GM19238 (cell line): ENCODE results near the gene PRRT1B.

Experiments
- DNase-seq: peaks from one replicate; pipeline ENCODE4 v3.0.0; 2011; ENCODE audit warnings: low spot score; ENCODE audit not compliant: insufficient read length

The PRRT1B gene

DNA sequence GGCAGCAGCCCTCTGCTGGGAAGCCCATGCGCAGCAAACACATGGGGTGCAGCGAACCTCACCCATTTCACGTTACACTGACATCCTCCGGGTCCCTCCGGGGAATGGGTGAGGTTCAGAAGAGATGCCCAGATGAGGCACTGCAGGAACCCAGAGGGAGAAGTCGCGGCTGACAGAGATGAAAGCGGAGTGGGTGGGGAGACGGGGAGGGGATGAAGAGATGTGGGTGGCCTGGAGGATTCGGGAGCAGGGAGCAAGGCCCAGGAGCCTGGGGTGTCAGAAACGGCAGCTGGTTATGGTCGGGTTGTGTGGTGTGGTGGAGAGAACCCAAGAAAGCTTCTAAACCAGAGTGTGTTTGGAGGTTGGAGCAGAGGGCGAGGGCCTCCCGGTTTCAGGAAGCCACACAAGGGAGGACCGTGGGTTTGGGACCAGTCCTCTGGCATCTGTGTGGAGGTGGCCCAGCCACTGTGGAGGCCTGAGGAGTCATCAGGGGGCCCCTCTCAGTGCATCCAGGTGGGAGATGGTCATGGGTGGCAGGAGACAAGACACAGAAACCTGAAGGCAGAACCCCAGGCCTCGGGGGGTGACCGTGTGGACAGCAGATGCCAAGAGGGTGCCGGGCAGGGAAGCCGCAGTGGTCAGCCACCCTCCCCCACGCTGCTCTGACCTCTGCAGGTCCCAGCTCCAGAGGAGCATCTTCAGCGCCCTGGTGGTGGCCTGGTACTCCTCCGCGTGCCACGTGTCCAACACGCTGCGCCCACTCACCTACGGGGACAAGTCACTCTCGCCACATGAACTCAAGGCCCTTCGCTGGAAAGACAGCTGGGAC lies 22.9 kb upstream of the PRRT1B start:
- DNase-seq: no peak

DNA sequence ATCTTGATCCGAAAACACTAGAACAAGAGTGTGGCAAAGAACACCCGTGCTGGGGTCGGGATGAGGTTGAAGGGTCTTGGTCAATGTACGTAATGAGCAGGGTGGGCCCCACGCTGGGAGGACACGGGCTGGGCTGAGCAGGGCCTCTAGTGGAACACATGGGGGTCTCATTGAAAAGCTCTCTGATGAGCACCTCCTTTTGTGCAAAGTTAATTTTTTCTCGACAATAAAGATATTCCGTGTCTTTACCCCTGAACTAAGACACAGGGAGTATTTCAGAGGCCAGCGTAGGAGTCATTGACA lies 22.3 kb upstream of the PRRT1B start:
- no peak for DNase-seq

GRCh38 chr9:131523451-131524435 lies 21.6 kb upstream of the PRRT1B start:
- DNase-seq: no peak

DNA sequence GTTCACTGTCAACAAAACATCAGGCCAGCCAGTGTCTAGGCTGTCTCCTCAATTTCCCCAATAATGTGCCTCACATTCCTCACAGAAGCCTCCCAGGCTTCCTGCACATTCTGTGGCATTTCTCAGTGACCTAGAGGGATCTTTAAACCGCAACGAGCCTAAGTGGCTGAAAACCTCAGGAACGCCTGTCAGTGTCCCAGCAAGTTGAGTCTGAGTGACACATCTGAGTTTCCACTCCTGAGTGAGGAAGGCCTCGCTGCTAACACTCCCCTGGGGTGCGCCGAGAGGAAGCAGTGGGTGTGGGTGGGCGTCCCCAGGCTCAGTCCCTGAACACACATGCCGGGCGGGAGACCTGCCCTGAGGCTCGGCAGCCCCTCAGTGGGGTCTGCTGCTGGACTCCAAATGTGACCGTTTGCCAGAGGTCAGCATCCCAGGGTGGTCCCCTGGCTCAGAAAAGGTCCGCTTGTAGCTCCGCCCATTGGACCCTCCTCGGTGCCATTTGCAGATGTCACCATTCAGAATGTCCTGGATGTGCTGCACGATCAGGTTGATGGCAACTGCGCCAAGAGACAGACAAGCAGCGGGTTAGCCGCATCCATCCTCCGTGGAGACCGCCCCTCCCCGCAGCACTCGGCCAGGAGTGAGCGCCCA lies 20.5 kb upstream of the PRRT1B start:
- no peak for DNase-seq

GRCh38 chr9:131525643-131526565 lies 19.4 kb upstream of the PRRT1B start:
- no peak for DNase-seq

- DNase-seq: no peak
These were observed 17.1 kb upstream of the PRRT1B start for GRCh38 chr9:131528186-131528585.

DNA sequence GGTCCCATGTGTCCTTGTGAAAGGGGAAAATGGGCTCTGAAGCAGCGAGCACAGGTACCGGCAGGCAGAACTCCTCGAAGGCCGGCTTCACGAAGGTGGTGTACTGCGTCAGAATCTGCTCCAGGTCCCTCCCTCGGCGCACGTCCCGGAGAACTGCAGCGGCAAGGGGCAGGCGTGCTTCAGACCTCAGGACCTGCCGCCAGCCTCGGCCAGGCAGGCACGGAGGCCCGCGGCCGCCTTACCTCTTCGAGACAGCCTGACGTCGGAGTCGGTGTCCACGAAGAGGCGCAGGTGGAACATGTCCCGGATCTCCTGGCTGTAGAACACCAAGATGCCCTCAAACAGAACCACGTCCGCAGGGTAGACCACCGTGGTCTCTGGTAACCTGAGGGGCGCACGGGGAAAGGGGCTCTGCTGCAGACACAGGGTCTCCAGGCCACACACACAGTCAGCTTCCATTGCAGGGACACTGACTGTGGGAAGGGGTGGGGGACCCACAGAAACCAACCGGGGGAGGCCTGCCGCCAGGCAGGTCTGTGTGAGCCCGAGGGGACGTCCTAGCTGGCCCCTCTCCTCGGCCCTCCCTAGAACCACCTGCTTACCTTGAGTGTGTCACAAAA lies 16.3 kb upstream of the PRRT1B start:
- DNase-seq: no peak

- no peak for DNase-seq
These were observed 15.5 kb upstream of the PRRT1B start for GRCh38 chr9:131529597-131530545.

- DNase-seq: peak; percentile 58
These were observed 14.8 kb upstream of the PRRT1B start for GRCh38 chr9:131530546-131530919.

DNA sequence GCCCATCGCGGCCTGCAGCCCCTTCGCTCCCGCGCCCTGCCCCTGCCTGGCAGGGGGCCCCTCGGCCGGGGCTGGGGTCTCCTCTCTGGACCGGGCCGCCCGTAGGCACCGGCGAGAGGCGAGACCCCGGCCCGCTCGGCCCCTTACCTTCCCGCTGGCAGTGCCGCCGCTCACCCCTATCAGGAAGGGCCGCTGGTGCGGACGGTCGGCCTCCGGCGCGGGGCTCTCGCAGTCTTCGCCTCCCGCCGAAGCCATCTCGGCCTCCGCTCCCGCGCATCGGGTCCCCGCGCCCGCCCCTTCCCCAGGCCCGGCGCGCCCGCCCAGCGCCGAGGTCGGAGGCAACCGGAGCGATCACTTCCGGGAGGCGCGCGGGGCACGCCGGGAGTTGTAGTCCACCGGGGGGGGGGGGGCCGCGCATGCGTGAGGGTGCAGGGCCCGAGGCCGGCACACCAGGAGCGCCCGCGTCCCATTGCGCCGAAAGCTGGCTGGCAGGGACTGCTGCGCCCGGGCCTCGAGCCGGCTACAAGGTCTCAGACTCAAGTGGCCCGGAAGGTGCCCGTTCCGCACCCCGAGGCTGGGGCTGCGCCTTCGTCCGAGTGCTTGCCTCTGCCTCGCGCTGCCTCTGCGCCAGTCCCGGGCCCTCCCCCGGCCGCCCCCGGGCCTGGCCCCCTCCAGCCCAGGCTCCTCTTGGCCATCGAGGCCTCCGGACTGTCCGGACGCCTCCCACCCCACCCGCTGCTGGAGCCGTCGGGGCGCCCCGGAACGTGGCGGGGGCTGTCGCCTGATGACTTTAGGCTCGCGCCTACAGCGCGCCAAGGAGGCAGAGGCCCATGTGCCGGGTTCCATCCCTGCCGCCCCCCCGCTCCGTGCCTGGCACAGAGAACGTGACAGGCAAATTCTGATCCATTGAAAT lies 14.1 kb upstream of the PRRT1B start, which contains the start of gene UCK1:
Gene UCK1 (minus strand): TSS at position 344 of the 913 bp plus-strand sequence. CDS start 89 bp downstream, at position 255.
- peak; percentile 98 for DNase-seq

- no peak for DNase-seq
These were observed 10.5 kb upstream of the PRRT1B start for GRCh38 chr9:131534721-131535237.

DNA sequence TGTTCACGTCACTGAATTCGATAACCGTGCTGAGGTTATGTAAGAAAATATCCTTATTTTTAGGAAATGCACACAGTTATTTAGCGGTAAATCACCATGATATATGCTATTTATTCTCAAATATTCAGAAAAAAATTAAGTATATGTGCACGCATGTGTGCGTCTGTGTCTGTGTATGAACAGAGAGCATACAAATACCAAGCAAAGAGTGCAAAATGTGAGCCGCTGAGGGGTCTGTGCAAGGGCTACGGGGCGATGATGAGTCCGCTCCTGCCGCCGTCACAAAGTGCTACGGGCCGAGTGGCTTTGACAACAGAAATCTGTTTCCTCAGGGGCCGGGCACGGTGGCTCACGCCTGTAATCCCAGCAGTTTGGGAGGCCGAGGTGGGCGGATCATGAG lies 7.4 kb upstream of the PRRT1B start:
- no peak for DNase-seq

DNA sequence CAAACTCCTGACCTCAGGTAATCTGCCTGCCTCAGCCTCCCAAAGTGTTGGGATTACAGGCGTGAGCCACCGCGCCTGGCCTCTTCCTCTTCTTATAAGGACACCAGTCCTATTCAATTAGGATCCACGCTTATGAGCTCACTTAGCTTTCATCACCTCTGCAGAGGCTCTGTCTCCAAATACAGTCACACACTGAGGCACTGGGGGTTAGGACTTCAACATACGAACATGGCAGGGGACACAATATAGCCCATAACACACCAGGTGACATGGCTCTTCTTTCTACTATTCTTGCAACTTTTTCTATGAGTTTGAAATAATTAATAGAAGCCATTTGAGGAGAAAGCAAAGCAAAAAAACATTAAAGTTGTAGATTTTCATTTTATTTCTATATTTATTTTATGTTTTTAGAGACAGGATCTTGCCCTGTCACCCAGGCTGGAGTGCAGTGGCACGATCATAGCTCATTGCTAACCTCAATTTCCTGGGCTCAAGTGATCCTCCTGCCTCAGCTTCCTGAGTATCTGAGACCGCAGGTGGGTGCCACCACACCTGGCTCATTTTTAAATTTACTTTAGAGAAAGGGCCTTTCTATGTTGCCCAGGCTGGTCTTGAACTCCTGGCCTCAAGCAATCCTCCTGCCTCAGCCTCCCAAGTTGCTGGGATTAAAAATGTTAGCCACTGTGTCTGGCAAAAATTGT lies 6.0 kb upstream of the PRRT1B start:
- no peak for DNase-seq

DNA sequence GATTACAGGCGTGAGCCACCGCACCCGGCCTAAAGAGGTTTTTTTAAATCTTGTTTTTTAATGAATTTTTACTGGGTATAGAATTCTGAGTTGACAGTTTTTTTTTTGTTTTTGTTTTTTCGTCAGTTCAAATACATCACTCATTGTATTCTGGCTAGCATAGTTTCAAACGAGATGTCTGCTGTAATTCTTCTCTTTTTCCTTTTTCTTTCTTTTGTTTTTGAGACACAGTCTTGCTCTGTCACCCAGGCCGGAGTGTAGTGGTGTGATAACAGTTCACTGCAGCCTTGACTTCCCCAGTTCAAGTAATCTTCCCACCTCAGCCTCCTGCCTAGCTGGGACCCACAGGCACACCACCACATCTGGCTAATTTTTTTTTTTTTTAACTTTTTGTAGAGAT lies 2.2 kb upstream of the PRRT1B start:
- no peak for DNase-seq

DNA sequence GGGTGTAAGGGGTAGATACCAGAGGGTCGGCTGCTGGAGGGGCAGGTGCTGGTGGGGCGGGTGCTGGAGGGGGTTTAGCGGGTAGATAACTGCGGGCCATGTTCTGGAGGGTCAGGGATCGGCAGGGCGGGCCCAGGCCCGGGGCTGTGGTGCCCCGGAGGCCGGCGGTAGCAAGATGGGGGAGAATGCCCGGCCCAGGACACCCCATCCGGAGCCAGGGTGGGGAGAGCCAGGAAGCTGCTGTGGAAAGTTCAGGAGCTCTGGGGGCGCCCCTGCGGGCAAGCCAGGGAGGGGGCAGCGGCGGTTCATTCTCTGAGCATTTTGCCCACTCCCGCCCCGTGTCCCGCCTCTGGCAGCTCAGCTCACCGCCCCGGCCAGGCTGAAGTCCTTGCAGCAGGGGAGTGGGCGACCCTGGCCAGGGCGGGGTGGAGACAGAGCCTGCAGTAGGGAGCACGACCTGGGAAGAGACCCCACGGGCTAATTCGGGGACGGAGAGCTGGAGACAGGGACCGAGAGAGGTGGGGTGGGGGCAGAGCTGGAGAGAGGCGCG lies 538 bp downstream of the PRRT1B start:
- no peak for DNase-seq

DNA sequence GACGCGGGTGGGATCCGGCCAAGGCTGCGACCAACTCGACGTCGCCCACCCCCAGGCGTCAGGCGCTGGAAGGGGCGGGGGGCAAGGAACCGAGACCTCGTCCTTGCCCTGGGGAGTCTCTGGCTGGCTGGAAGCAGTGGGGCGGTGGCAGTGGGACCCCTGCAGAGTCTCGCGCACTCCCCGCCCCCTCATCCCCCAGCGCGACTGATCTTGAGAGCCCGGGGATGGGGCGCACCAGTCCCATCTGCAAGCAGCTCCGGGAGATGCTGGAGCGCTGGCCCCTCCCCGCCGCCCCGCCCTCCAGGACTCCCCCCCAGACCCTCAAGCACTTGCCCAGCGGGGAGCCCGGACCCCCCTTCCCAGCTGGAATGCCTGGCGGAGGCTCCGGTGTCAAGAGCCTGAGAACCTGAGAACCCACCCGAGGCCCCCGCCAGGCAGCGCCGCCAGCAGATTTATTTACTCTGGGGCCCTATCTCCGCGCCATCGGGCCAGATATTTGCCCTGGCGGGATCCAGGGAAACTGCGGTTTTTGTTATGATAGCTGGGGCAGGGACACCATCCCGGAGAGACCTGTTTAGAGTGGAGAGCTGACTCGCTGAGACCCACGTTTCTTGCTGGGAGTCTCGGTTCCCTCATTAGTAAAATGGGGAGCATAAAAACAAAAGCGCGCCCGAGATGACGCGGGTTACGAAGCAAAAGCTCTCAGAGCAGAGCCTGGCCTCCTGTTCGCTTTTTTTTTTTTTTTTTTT lies 1.2 kb downstream of the PRRT1B start:
- no peak for DNase-seq
